Endothelial cell of umbilical vein (primary cell): ENCODE results near the gene LPP. TPM values are rescaled to one million over a fixed set of nuclear protein-coding genes. Genes with fewer than 3 reads are reported as not detected.

ENCODE experiments used
- BruUV-seq: library from RNA; stranded (reverse); fragments of 400-500 nt; replicated peaks from 2 replicates; lab custom pipeline; 2021; lab: Mats Ljungman, UMichigan
- CTCF ChIA-PET: fragments of 300-600, 350-600 bp; sonication (Branson Sonifier 250); formaldehyde crosslinking; loops from one replicate; lab custom pipeline; 2021; ENCODE audit warnings: antibody characterized with exemption, inconsistent platforms; lab: Charles Lee
- POLR2A ChIA-PET: fragments of 300-600, 350-600 bp; sonication (Branson Sonifier 250); formaldehyde crosslinking; loops from one replicate; lab custom pipeline; 2021; ENCODE audit warnings: antibody characterized with exemption, inconsistent platforms; lab: Charles Lee
- DNase-seq: peaks from one replicate; pipeline ENCODE4 v3.0.0-alpha.2; 2011; ENCODE audit warnings: low read depth, low spot score
- FAIRE-seq: peaks from 2 replicates; lab custom pipeline; 2011; peaks lifted over from hg19 to GRCh38; lab: Jason Lieb, UNC
- H2AFZ ChIP-seq: 2 replicates; pipeline ENCODE4 v1.6.0; 2012; ENCODE audit warnings: low read depth, low read length, control low read depth, inconsistent platforms
- H3K27ac ChIP-seq: 2 replicates; pipeline ENCODE4 v1.5.1; 2011; ENCODE audit warnings: low read depth, mild to moderate bottlenecking, control low read depth, low read length, moderate library complexity; ENCODE audit not compliant: insufficient read depth
- H3K27me3 ChIP-seq, 2 experiments: 2 replicates each; pipeline versions ENCODE4 v1.6.0 to v1.6.1; 2011; ENCODE audit warnings: low read length in 2 of 2, mixed read lengths in 1 of 2; ENCODE audit not compliant: control insufficient read depth in 2 of 2, insufficient read depth in 2 of 2
- H3K36me3 ChIP-seq, 2 experiments: 2 replicates in 1 of 2; 3 replicates in 1 of 2; pipeline ENCODE4 v1.5.1; 2011; ENCODE audit warnings: low read length in 2 of 2, mild to moderate bottlenecking in 1 of 2, moderate library complexity in 1 of 2; ENCODE audit not compliant: control insufficient read depth in 2 of 2, insufficient read depth in 2 of 2; ENCODE audit errors: extremely low read depth in 1 of 2
- H3K4me1 ChIP-seq: 3 replicates; pipeline ENCODE4 v1.5.1; 2011; ENCODE audit warnings: mild to moderate bottlenecking, low read length; ENCODE audit not compliant: control insufficient read depth, insufficient read depth; ENCODE audit errors: extremely low read depth
- H3K4me2 ChIP-seq: 2 replicates; pipeline ENCODE4 v1.6.1; 2011; ENCODE audit warnings: low read length, control low read depth, mixed read lengths; ENCODE audit not compliant: insufficient read depth
- H3K4me3 ChIP-seq, 3 experiments: fragments of 200-600 bp in 1 of 3; sonication (generic), shearing (Covaris generic) in 1 of 3; replicated peaks in 1 of 3; 2 replicates each; pipeline ENCODE4 v1.5.1; 2011 to 2016; ENCODE audit warnings: control low read depth in 3 of 3, low read length in 3 of 3, mild to moderate bottlenecking in 2 of 3, inconsistent platforms in 1 of 3, low read depth in 1 of 3, moderate library complexity in 1 of 3; ENCODE audit not compliant: insufficient read depth in 1 of 3
- H3K79me2 ChIP-seq: 2 replicates; pipeline ENCODE4 v1.6.0; 2012; ENCODE audit warnings: low read length, inconsistent platforms; ENCODE audit not compliant: control insufficient read depth, insufficient read depth
- H3K9ac ChIP-seq: replicated peaks from 2 replicates; pipeline ENCODE3; 2011; ENCODE audit warnings: low read length, control low read depth; ENCODE audit not compliant: insufficient read depth; ENCODE audit errors: extremely low read depth
- H3K9me1 ChIP-seq: replicated peaks from 3 replicates; pipeline ENCODE4 v1.6.0; 2011; ENCODE audit warnings: mild to moderate bottlenecking, low read length; ENCODE audit not compliant: control insufficient read depth, insufficient read depth; ENCODE audit errors: extremely low read depth
- H3K9me3 ChIP-seq: replicated peaks from 2 replicates; pipeline ENCODE4 v1.5.1; 2012; ENCODE audit warnings: low read length, inconsistent platforms; ENCODE audit not compliant: control insufficient read depth, insufficient read depth
- H4K20me1 ChIP-seq: replicated peaks from 2 replicates; pipeline ENCODE3; 2011; ENCODE audit warnings: mild to moderate bottlenecking, low read length; ENCODE audit not compliant: control insufficient read depth, insufficient read depth; ENCODE audit errors: extremely low read depth
- CTCF ChIP-seq, 2 donors: IDR thresholded peaks; 1 replicate in 1 of 2; 2 replicates in 1 of 2; pipeline ENCODE4 v1.5.1; 2011; ENCODE audit warnings: low read length in 2 of 2, mild to moderate bottlenecking in 2 of 2, moderate library complexity in 2 of 2, control low read depth in 1 of 2, inconsistent platforms in 1 of 2, low read depth in 1 of 2; ENCODE audit not compliant: insufficient read depth in 1 of 2; ENCODE audit errors: extremely low read depth in 1 of 2
- EZH2 ChIP-seq: IDR thresholded peaks from 2 replicates; pipeline ENCODE4 v1.6.1; 2012; ENCODE audit warnings: borderline replicate concordance, low read depth, mild to moderate bottlenecking, moderate library complexity, low read length, inconsistent platforms; ENCODE audit not compliant: severe bottlenecking
- FOS ChIP-seq: IDR thresholded peaks from 2 replicates; pipeline ENCODE4 v1.6.1; 2011; ENCODE audit warnings: mild to moderate bottlenecking, low read length, moderate library complexity, borderline replicate concordance; ENCODE audit not compliant: insufficient read depth
- GATA2 ChIP-seq: IDR thresholded peaks from 2 replicates; pipeline ENCODE4 v1.7.0; 2011; ENCODE audit warnings: low read depth, mild to moderate bottlenecking, moderate library complexity, mixed read lengths, low read length; ENCODE audit not compliant: insufficient read length, insufficient read depth
- JUN ChIP-seq: IDR thresholded peaks from 2 replicates; pipeline ENCODE4 v1.6.1; 2011; ENCODE audit warnings: borderline replicate concordance, low read depth; ENCODE audit not compliant: insufficient read length, insufficient read depth
- MAX ChIP-seq: IDR thresholded peaks from 2 replicates; pipeline ENCODE4 v1.6.1; 2011; ENCODE audit not compliant: insufficient read depth, insufficient read length
- MYC ChIP-seq: IDR thresholded peaks from one replicate; pipeline ENCODE4 v1.6.1; 2011; ENCODE audit warnings: mild to moderate bottlenecking, low read depth, low read length
- POLR2A ChIP-seq: IDR thresholded peaks from 2 replicates; pipeline ENCODE4 v1.6.1; 2012; ENCODE audit warnings: low read depth, mild to moderate bottlenecking, control low read depth, low read length
- POLR2AphosphoS5 ChIP-seq: IDR thresholded peaks from 2 replicates; pipeline ENCODE4 v1.6.1; 2012; ENCODE audit warnings: low read depth, mild to moderate bottlenecking, control low read depth, low read length, moderate library complexity; ENCODE audit not compliant: insufficient read depth
- dilution Hi-C: fragments of 300-500 bp; cut with MboI; formaldehyde crosslinking; loops from one replicate; pipeline ENCODE4 v1.15.0; 2019; ENCODE audit warnings: low sequenced_read_pairs; ENCODE audit not compliant: extremely low pct_ligation_motif_present
- intact Hi-C: fragments of 100-400 bp; cut with micrococcal nuclease; formaldehyde crosslinking; loops from one replicate; pipeline ENCODE4 v1.10.0; 2022
- polyA plus RNA-seq, 4 experiments: library from polyadenylated mRNA; depleted of rRNA in 3 of 4; stranded (reverse) in 3 of 4; unstranded in 1 of 4; fragments of >200 nt; gene quantifications; 2 replicates each; pipeline versions ENCODE4 v1.2.1 to v1.2.3, GENCODE V29; 2011 to 2012; ENCODE audit warnings: missing spikeins in 1 of 4
- total RNA-seq: library from RNA; stranded (reverse); gene quantifications from 2 replicates; pipeline ENCODE4 v1.2.3, GENCODE V29; 2021

Gene LPP
- total and polyA plus RNA-seq, 2 donors (not counting 3 experiments of a cell fraction or from before 2014, with no cell fraction given), result 16.9 to 153 TPM

GRCh38 chr3:188168648-188169047, 14.7 kb downstream of the LPP start:
- peaks cover 11% of the 10 kb centered on the region for H4K20me1 ChIP-seq
- ChIA-PET CTCF (no interaction called here), POLR2A (no interaction called here)
- TF ChIP-seq MYC, result no peak
- no peaks in the 10 kb centered on the region for H3K27me3 ChIP-seq
- H3K4me1 ChIP-seq, result peaks cover 6% of the 10 kb centered on the region
- H3K9me3 ChIP-seq, result no peaks in the 10 kb centered on the region
- DNase-seq (no peak), FAIRE-seq (no peak)
- H3K27ac ChIP-seq, result no peak overlapping the region
- no peak overlapping the region for H3K9ac ChIP-seq
- H3K79me2 ChIP-seq, result peaks cover 85% of the 10 kb centered on the region
- H3K9me1 ChIP-seq, result no peaks in the 10 kb centered on the region
- no peak overlapping the region for H3K4me2 ChIP-seq
- dilution Hi-C loops (no loop called here), intact Hi-C loops (loop anchor here (10.0 kb wide), 1 partner anchor 1284 kb away; no protein-coding TSS in a partner anchor)
- no peaks in the 10 kb centered on the region for H3K36me3 ChIP-seq
- no TSS peak for BruUV-seq
- no peak overlapping the region for H2AFZ ChIP-seq
- H3K4me3 ChIP-seq, result no peak overlapping the region

- no peaks in the 10 kb centered on the region for H3K9me1 ChIP-seq
- no peak overlapping the region for H3K4me2 ChIP-seq
Observed at GRCh38 chr3:188169830-188170455, 16.0 kb downstream of the LPP start.

More at GRCh38 chr3:188169830-188170455, 16.0 kb downstream of the LPP start:
- no peak overlapping the region for H3K9ac ChIP-seq
- dilution Hi-C loops, result no loop called here
- CTCF ChIA-PET, result no interaction called here
- H3K9me3 ChIP-seq, result no peaks in the 10 kb centered on the region
- FAIRE-seq (no peak), DNase-seq (no peak)
- BruUV-seq, result no TSS peak
- no peaks in the 10 kb centered on the region for H3K27me3 ChIP-seq
- peaks cover 12% of the 10 kb centered on the region for H4K20me1 ChIP-seq
- H3K27ac ChIP-seq, result no peak overlapping the region
- H2AFZ ChIP-seq, result no peak overlapping the region
- POLR2A ChIA-PET, result no interaction called here
- peaks cover 0 to 2% of the 10 kb centered on the region in 2 experiments for H3K36me3 ChIP-seq
- intact Hi-C loops, result loop anchor here (10.0 kb wide), 1 partner anchor 1285 kb away; no protein-coding TSS in a partner anchor
- H3K79me2 ChIP-seq, result peaks cover 83% of the 10 kb centered on the region
- no peak overlapping the region for H3K4me3 ChIP-seq
- TF ChIP-seq GATA2 (no peak), MAX (no peak), CTCF (IDR thresholded peaks at IDR 0.05; ENCODE audit: extremely low read depth in 1 of 2, insufficient read depth in 1 of 2, low read depth in 1 of 2, low read length in 2 of 2) (no peak), JUN (no peak), EZH2 (no peak), POLR2A (no peak), POLR2AphosphoS5 (no peak), MYC (no peak), FOS (no peak)
- H3K4me1 ChIP-seq, result peaks cover 8% of the 10 kb centered on the region
